GM19455 (cell line): ENCODE data around the gene POM121.
"Not testable (repeated sequence)": the region's sequence is repeated elsewhere in the genome, so short reads cannot be mapped to it uniquely, and the experiment has no call there.

ENCODE experiments used
- ATAC-seq: cut with Tn5 transposase; IDR thresholded peaks from one replicate; pipeline ENCODE4 v1.9.1; 2021; ENCODE audit not compliant: unreplicated experiment

POM121 gene

DNA sequence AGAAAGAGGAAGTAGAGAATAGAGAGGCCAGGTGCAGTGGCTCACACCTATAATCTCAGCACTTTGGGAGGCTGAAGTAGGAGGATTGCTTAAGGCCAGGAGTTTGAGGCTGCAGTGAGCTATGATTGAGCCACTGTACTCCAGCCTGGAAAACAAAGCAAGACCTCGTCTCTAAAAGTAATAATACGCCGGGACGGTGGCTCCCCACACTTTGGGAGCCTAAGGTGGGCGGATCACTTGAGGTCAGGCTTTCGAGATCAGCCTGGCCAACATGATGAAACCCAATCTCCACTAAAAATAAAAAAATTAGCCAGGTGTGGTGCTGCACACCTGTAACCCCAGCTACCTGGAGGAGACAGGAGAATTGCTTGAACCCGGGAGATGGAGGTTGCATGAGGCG, 70.6 kb downstream of the POM121 start:
- ATAC-seq = not testable (repeated sequence)

- ATAC-seq = not testable (repeated sequence)
Measured at GRCh38 chr7:72997447-72997846, 72.6 kb downstream of the POM121 start.

- ATAC-seq = not testable (repeated sequence)
Measured at GRCh38 chr7:72997887-72998468, 73.1 kb downstream of the POM121 start.
